ENCODE measurements around the gene NAPA.

GRCh38 chr19:47485210-47485609 lies 29.7 kb downstream of the NAPA start:
- TF ChIP-seq, protein P1, sequence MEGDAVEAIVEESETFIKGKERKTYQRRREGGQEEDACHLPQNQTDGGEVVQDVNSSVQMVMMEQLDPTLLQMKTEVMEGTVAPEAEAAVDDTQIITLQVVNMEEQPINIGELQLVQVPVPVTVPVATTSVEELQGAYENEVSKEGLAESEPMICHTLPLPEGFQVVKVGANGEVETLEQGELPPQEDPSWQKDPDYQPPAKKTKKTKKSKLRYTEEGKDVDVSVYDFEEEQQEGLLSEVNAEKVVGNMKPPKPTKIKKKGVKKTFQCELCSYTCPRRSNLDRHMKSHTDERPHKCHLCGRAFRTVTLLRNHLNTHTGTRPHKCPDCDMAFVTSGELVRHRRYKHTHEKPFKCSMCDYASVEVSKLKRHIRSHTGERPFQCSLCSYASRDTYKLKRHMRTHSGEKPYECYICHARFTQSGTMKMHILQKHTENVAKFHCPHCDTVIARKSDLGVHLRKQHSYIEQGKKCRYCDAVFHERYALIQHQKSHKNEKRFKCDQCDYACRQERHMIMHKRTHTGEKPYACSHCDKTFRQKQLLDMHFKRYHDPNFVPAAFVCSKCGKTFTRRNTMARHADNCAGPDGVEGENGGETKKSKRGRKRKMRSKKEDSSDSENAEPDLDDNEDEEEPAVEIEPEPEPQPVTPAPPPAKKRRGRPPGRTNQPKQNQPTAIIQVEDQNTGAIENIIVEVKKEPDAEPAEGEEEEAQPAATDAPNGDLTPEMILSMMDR (IDR thresholded peaks at IDR 0.05), result no peak
- no peak for TF ChIP-seq EP300 (IDR thresholded peaks at IDR 0.05)
